GM19193 (cell line): ENCODE results near the gene PITPNM3.

Experiments
- POLR2A ChIP-seq: IDR thresholded peaks from 4 replicates; pipeline ENCODE4 v1.6.1; 2011; ENCODE audit not compliant: insufficient read depth, insufficient read length; ENCODE audit errors: extremely low read depth

Gene PITPNM3

DNA sequence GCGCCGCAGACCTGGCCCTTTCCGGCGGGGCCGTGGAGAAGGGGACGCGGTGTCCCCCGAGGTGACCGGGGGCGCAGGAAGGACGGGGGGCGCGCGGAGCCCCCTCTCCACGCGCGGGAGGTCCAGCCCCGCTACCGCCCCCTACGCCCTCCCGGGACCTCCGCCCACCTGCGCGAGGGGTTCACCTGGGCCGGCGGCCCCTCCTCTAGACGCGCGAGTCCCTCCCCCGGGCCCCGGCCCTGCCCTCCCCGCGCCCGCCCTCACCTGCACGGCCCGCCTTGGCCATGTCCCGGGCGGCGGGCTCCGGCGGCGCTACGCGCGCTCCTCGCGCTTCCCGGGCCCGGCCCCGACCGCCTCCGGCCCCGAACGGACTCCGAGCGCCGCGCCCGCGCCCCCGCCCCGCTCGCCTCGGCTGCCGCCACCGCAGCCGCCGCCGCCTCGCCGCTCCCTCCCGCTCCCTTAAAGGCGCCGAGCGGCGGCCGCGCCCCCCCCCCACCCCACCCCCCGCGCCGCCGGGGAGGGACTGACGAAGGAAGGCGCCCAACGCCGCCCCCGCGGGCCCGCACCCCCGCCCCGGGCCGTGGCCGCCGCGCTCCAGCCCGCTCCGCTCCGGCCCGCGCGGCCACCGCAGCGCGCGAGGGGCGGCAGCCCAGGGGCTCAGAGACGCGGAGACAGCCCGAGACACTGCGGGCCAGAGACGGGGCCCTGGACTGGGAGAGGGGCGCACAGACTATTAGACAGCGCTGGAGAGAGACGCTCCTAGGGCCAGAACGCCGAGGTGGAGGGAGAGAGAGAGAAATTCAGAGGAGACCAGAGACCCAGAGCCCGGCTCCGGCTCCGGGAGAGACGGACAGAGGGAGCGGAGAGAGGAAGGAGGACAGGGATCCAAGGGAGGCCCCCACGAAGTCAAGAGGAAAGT is at the start of gene PITPNM3:
TSS of gene PITPNM3 (minus strand) at position 435 of the 919 bp plus-strand sequence. CDS start at position 286, 149 bp downstream.
- TF ChIP-seq POLR2A, result no peak

DNA sequence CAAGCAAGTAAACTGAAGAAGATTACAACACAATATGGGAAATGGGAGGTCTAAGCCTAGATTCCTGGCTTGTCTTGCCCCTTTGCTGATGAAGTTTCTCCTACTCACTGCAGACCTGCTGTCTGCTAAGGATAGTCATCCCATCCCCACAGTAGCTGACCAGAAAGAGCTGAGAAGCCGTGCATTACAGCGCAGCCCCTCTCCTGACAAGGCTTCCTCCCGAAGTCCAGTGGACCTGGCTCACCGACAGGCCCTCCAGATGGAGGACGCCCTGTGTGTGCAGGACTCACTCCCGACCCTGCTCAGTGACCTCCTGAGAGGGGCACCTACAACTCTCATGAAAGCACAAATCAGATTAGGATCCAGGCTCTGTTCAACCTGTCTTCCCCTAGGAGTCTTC is 48.8 kb upstream of the PITPNM3 start:
- no peak for TF ChIP-seq POLR2A

DNA sequence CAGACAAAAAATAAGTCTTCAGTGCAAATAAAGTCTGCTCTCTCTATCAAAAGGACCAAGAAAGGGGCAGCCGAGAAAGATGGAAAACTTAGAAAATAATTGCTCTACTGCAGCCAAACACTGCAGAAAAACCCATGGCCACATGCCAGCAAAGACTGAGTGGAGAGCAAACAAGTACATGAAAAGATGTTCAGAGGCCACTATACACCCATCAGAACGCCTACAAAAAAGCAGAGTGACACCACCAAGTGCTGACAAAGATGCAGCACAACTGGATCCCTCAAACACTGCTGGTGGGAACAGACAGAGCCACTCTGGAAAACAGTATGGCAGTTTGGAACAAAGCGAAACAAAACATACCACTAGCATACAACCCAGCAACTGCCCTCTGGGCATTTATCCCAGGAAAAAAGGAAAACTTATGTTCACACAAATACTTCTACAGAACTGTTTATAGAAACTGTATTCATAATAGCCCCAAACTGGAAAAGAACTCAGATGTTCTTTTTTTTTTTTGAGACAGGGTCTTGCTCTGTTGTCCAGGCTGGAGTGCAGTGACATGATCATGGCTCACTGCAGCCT is 47.5 kb upstream of the PITPNM3 start:
- no peak for TF ChIP-seq POLR2A

DNA sequence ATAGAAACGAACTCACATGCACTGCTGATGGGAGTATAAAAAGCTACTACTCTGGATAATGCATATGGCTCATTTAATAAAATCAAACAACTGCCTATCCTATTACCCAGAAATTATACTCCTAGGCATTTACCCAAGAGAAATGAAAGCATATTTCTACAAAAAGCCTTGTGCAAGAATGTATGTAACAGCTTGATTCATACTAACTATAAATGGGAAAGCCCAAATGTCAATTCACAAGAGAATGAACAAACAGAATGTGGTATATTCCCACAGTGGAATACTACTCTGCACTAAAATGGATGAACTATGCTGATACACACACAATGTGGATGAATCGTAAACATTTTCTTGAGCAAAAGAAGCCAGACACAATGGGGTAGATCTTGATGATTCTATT is 45.8 kb upstream of the PITPNM3 start:
- no peak for TF ChIP-seq POLR2A

DNA sequence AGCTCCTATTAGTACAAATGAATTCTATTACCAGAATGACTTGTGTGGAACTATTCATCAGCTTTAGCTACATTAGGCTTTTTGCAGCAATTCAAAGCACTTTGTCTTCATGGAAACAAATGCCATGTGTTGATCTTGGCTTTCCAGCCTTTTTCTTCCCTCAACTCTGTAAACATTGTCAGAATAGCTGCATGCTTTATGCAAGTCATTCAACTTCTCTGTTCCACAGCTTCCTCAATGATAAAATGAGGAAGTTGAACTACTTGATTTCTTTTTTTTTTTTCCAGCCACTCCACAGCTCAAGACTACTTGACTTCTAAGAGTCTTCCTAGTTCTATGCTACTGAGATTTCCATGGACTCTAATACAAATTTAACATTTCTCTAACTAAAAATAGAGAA is 43.0 kb upstream of the PITPNM3 start:
- no peak for TF ChIP-seq POLR2A

DNA sequence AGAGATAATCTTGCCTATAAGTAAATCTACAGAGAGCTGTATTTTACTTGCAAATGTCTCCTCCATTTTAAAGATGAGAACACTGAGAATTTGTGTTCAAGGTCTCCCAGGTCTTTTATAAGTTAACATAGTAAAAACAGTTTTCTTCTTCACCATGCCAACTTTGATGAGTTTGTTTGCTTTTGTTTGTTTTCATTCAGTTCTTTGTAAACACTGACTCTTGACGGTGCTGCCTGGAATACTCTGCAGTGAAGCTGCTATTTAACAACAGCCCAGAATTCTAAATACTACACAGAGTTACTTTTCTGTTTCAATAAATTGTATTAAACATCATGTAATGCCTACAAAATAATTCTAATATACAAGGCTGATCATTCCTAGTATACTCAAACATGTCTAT is 41.4 kb upstream of the PITPNM3 start:
- no peak for TF ChIP-seq POLR2A

DNA sequence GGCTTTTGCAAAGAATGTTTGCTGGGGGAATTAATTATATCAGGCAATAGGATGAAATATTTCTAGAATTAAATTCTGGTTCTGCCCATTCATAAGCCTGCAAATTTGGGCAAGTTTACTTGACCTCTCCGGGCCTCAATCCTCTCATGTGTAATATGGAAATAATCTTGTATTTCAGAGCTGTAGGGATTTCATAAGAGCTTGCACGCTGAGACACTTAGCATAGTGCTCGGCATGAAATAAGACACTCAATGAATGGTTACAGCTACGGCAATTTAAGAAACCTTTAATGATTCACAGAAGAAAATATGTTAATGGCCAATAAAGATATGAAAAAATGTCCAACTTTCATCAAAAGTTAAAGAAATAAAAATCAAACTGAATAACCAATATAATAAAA is 40.6 kb upstream of the PITPNM3 start:
- TF ChIP-seq POLR2A, result no peak

DNA sequence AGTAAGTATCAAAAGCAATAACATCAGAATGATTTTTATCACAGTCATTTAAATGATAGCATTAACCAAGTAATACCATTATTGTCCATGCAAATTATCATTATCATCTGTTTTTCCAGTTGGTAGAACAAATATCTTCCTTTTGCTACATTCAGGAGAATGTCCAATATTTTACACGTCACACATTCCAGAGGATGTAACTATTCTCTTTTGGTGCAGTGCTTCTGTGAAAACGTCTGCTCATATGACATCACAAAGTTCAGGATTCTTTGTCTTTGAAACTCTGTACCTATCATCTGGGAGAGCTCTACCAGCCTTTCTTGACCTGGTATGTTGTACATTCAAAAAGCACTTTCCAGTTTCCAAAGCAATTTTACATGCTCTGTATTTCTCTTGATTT is 40.2 kb upstream of the PITPNM3 start:
- TF ChIP-seq POLR2A, result no peak

DNA sequence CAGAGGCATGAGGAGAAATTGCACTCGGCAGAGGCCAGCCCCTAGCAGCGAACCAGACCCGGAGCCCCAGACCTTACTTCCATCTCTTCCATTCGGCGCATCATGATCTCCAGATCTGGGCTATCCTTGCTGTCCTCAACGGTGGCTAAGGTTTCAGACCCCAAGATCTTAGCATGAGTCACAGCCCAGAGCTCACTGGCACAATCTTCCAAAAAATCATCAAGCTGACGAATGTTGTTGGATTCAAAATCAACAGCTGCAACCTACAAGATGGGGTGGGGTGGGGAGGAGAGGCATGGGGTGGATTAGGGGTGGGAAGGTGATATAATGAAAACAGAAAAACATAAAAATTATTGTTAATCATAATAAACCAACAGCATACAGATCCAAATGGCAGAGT is 39.7 kb upstream of the PITPNM3 start:
- no peak for TF ChIP-seq POLR2A

DNA sequence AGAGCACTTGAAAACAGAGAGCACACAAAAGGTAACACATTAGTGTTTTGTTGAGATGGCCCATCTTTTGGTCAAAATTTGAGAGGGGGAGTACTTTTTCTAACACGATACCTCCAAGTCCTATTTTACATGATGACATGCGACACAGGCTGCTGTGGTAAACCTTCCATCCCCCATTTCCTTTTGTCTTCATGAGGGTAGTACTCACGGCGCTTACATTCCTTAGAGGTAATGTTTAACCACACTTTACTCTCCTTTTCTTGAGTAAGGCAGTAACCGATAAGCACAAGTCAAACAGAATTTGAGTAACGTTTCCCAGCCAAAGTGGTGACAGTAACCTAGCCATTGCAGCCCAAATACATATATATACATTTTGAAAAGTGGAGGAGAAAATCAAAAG is 35.8 kb upstream of the PITPNM3 start:
- TF ChIP-seq POLR2A, result no peak

DNA sequence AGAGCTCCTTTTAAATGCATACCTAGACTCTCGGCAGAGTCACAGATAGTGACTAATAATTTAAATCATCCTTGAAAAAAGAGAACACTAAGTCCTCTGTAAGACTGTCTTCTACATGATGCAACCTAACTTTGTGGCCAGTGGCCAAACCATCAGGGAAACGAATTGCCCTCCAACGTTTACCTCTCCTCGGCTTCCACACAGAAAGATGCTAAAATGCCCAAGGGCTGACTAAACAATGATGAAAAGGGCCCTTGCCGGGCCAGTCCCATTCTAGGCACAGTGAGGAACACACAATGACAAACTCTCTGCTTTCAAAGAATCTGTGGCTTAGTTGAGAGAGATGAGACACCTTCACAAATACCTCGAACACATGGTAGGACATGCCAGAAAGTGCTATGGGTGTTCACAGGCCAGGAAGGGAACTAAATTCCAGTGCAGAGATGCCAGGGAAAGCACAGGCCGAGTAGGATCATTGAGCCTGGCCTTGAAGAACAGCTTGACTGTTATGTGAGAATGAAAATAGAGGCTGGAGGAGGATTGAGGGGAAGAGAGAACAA is 35.3 kb upstream of the PITPNM3 start:
- TF ChIP-seq POLR2A, result no peak

DNA sequence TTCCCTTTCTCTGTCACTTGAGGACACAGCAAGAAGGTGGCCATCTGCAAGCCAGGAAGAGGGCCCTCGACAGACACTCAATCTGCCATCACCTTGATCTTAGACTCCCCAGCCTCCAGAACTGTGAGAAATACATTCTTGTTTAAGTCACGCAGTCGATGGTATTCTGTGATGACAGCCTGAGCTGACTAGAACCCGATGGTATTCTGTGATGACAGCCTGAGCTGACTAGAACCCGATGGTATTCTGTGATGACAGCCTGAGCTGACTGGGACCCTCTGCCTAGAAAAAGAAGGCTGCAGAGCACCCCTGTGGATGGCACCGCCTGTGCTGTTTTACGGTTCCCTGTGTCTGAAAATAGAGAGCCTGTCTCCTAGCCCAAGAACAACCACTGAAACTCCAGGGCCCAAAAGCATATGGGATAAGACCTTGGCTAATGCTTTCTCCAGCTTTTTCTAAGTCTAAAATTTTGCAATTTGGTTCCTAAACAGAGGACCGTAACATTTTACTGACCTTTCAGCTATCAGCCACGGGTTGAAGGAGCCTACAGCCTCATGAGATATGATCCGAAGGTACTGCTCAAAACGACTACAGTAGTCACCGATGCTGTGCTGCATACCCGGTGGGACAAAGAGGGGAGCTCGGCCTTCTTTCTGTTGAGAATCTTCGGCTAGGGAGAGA is 33.1 kb upstream of the PITPNM3 start:
- TF ChIP-seq POLR2A, result no peak

DNA sequence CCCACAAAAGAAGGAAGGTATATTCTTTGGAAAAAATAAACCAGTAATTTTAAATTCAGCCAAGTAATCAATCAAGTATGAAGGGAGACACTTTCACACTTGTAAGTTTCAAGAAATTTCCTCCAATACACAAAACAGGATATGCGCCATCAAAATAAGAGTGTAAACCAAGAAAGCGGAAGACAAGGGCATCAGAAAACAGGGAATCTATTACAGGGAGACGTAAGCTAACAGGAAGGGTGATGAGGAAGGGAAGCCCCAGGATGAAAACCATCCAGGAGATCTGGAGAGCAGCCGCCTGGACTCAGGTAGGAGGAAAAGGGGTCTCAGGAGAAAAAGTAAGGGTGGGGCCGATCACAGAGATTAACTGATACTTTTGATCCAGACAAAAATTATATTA is 31.8 kb upstream of the PITPNM3 start:
- no peak for TF ChIP-seq POLR2A

DNA sequence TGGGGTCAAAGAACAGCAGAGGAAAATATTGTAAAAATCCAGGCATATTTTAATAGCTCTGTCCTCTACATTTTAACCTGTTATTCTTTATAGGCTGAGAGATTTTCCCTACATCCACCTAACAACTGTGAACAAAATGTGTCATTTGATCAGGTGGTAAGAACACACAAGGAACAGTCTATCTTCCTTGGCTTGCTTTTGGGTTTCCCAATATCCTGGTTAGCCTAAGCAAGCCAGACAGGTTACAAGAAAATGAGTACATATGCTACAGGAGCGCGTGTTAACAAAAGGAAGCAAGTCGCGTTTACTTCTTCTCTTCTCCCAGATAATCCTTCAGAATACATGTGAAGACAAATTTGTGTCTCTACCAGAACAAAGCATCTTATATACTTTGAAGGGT is 31.0 kb upstream of the PITPNM3 start:
- TF ChIP-seq POLR2A, result no peak

DNA sequence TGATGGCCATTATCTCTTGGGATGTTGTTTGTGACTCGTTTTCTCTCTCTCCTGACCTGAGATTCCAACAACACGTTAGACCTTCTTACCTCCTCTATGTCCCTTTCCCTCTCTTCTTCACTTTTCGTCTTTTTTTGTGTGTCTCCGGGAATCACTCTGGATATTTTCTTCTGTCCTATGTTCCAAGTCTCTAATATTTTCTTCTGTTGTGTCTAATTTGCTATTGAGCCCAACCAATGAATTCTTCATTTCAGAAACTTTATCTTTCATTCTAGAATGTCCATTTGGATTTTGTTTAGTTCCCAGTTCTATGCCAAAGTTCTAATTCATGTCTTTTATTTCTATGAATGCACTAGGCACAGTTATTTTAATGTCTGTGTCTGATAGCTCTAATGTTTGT is 27.1 kb upstream of the PITPNM3 start:
- TF ChIP-seq POLR2A, result no peak

DNA sequence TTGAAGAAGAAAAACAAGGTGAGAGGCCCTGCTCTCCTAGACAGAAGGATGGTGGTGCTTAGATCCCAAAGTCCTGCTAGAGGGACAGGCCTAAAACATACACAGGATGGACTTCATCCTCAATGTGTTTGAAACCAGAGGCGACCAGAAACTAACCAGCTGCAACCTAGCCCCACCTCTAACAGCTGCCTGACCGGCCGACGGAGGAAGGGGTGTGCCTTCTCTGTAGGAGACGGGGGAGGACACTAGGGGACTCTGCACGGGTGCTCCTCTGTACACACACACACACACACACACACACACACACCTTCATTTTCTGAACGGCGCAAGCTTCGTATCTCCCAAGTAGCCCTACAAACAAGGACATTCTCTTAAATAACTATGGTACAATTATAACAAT is 24.3 kb upstream of the PITPNM3 start:
- no peak for TF ChIP-seq POLR2A

DNA sequence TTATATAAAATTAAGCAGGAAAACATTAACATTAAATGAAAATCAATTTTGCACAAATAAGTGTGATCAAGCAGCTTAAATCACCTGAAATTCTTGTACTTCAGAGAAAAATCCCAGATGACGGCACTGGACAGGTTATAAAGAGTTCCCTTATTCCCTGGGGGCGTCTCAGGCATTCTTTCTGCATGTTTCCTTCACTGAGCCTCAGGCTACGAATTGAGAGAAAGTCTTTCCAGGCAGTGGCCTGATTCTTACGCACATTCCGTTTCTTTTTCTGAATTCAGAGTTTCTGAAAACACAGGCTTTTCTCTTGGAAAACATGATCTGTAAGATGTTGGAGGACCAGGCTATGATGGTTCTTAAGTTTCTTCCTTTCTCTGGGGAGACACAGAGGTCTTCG is 22.1 kb upstream of the PITPNM3 start:
- TF ChIP-seq POLR2A, result no peak
